Fibroblast of the conjunctiva (primary cell): Measurements from ENCODE around the gene FAM53A.
A peak's percentile ranks its signal among the peaks of the same experiment; 100 is the strongest.

ENCODE experiments used
- DNase-seq: peaks from one replicate; pipeline ENCODE4 v3.0.0-alpha.2; 2010; ENCODE audit warnings: low read depth

FAM53A gene

DNA sequence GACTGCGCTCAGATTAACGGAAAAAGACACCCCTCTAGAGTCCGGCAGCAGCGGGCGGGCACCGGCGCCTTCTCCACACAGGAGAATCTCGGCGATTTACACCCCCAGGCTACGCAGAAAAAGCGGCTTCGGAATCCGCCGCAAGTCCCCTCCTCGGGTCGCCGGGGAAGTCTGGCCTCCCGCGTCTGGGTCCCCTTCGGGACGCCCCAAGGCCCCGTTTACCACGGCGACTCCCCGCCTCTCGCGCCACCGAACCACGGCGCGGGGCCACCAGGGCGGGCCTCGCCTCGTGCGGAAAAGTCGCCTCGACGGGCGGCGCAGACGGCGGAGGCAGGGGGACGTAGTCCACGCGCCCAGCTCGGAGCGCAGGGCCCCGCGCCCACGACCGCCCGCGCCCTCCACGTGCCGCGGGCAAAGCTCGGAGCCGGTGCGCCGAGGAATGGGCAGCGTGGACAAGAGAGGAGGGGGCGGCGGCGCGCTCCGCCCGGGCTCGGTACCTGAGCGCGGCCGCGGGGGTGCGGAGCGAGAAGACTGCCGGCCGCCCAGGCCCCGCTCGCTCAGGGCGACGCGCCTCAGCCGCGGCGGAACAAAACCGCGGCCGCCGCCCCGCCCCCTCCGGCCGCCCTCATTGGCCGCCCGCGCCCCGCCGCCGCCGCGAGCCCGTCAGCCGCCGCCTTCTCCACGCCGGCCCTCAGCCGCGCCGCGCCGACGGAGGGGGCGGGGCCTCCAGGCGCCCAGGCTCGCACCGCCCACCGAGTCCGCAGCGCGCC is at the start of gene FAM53A:
FAM53A (minus strand) TSS at position 578 of the 770 bp plus-strand sequence. CDS start 15,572 bp downstream, outside the sequence.
- peak; percentile 66 for DNase-seq

DNA sequence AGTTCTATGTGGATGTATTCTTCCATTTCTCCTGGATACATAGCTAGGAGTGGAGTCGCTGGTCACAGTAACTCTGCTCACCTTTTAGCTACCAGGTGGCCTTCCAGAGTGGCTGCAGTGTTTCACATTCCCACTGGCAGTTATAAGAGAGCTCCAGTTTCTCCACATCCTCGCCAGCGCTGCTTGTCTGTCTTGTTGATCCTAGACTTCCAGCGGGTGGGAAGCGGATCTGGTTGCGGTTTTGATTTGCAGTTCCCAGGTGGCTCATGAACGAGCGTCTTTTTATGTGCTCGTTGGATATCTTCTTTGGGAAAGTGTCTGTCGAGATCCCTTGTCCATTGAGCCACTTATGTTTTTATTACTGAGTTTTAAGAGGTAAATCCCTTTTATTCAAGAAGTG is 48.8 kb upstream of the FAM53A start:
- DNase-seq = no peak

- DNase-seq = no peak
These were observed 47.1 kb upstream of the FAM53A start for GRCh38 chr4:1731180-1731579.

DNA sequence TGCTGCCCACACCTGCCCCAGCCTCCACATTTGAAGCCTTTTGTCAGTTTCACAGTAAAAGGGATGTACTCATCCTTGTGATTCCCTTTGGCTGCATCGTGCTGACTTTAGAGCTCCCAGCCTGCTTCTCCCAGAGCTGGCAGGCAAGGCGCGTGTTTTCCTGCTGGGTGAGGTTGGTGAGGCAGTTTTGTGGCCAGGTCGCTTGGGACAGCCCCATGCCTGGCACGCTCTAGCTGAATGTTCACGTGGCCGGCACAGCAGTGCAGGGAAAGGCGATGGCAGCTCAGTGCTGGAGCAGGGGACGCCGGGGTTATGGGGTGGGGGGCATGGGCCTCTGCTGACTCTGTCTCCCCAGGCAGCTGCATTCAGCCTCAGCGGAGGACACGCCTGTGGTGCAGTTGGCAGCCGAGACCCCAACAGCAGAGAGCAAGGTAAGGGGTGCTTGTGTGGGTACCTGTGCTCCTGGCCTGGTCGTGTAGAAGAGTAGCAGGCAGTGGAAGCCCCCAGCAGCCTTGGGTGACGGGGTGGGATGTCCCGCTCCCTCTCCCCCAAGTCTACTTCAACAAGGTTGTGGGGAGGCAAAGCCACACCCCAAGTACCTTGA is 46.5 kb upstream of the FAM53A start:
- no peak for DNase-seq

GRCh38 chr4:1728061-1728980 is 44.2 kb upstream of the FAM53A start:
- no peak for DNase-seq

DNA sequence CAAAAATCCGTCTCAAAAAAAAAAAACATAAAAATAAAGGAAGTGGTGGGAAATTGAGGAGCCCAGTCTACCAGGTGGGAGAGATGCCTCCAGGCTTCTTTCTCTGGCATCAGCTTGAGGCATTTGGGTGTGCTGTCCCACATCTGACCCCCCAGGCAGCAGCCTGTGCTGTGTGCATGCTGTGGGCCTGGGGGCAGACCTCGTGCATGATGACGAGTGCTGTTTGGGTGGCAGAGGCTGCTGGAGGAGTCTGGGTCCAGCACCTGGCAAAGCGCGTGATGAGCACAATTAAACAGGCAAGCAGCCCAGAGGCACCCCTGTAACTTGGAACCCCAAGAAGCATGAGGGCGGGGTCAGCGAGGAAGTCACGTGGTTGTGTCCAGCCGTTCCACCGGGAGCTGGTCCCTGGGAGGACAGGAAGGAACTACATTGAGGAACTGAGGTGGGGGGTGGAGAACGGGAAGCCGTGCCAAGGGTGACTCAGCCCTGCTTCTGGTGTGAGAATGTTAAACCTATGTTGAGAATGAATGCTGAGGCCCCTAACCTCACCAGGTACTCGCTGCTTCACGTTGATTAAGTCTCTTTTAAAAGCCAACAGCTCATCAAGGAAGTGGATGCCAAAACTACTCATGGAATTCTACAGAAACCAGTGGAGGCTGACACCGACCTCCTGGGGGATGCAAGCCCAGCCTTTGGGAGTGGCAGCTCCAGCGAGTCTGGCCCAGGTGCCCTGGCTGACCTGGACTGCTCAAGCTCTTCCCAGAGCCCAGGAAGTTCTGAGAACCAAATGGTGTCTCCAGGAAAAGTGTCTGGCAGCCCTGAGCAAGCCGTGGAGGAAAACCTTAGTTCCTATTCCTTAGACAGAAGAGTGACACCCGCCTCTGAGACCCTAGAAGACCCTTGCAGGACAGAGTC is 43.3 kb upstream of the FAM53A start:
- DNase-seq = no peak

DNA sequence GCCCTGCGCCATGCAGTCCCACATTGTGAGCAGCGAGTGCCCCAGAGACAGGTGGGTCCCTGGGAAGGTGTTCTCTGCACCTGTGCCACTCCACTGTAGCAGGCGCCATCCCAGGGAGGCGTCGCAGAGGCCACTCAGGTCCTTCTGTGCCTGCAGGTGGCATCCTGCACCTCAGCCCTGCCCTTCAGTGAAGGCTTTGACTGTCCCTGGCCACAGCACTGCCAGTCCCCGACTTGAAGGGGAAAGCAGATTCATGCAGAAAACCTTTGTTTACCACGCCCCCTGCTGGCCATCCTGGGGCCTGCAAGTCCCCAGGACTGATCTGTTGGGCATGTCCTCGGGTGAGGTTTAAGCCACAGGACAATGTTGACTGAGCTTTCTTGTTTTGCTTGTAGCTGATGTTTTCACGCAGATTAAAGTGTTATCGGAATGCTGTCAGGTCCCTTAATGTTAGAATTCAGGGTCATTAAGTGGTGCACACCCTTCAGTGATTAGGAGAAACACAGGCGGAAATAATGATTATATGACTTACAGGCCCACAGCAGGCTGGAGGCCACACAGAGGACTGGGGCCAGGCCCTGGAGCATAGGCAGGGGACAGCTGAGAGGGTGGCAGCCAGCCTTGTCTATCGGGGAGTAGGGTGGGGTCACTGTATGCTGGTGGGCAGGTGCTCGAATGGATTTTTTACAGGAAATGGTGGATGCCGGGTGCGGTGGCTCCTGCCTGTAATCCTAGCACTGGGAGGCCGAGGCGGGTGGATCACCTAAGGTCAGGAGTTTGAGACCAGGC is 42.2 kb upstream of the FAM53A start:
- peak; percentile 63 for DNase-seq

- no peak for DNase-seq
These were observed 41.4 kb upstream of the FAM53A start for GRCh38 chr4:1725521-1725920.

DNA sequence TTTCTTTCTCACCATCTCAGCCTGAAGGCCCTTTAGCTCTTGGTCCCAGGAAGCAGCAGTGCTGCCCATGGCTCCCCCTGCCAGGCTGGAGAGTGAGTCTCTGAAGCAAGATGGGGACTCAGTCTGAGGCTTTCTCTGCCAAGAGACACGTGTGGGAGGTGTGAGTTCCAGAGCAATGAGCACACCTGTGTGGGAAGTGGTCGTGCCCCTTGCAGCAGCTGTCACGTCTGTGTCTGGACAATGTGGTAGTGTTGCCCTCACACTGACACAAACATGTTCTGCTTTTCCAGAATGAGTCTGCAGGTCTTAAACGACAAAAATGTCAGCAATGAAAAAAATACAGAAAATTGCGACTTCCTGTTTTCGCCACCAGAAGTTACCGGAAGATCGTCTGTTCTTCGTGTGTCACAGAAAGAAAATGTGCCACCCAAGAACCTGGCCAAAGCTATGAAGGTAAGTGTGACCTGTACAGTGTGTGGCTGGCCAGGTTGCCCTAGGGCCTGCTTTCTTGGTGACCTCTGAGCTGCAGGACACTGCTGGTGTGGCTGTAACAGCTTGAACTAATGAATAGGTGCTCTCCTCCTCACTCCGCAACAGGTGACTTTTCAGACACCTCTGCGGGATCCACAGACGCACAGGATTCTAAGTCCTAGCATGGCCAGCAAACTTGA is 39.2 kb upstream of the FAM53A start:
- no peak for DNase-seq

DNA sequence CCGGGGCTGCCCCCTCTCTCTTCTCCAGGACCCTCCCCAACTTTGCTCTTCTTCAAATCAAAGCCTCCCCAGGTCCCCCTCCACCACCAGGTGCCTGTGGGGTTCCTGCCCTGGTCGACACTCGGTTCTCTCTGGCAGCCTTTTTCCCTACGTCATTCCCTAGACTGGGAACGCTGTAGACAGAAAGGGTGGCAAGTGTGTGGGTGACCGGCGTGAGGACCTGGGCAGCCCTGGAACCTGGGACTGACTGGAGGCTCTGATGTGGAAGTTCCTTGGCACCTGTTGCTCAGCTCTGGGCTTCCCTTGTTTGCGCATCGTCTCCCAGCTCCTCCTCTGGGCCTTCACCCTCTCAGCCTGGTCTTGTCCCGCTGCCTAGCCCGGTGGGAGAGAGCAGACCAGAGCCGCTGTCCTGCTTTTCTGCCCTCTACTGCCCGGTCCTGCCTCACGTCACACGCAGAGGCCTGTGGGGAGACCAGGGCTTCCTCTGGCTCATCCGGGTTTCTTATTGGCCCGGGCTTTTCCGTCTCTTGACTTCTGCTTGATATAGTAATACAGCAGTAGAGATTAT is 38.5 kb upstream of the FAM53A start:
- DNase-seq = no peak

GRCh38 chr4:1721666-1722550 is 37.8 kb upstream of the FAM53A start:
- no peak for DNase-seq

GRCh38 chr4:1721003-1721665 is 37.0 kb upstream of the FAM53A start, which contains the start of the genes TACC3 and TMEM129:
TSS of gene TACC3 (plus strand) at chr4:1721521. CDS start at chr4:1723422, 1,901 bp downstream.
TSS of gene TMEM129 (minus strand) at chr4:1721323. CDS start at chr4:1720837, 486 bp downstream.
- DNase-seq = peak; percentile 86

DNA sequence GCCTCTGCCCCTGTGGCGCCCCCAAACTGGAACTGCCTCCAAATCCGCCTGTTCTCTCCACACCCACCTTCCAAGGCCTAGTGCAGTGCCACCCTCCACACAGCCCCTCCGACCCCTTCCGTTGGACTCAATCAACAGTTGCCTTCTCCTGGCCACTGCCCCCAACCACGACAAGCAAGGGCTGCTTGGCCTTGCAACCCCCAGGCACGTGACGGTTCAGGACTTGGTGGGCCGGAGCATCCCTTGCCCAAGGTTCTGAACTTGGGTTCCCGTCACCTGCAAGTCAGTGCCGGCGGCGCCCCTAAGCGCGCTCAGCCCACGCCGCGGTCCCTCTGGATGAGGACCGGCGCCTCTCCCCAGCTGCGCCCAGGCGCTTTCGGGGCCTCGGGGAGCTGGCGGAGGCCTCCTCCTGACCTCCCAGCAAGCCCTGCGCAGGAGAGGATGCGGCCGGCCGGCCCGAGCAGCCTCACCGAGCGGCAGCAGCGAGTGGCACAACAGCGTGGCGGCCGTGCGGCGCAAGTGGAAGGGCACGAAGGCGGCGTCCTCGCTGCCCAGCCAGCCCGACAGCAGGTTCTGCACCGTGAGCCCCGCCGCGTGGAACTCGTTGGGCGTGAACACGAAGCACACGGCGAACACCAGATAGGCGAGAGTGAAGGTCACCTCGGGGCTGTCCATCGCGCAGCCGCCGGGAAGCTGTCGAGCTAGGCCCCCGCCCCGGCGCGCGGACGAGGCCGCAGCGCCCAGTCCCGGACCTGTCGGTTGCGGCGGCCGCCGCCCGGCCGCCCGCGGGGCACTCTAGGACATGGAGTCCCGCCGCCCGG is 36.3 kb upstream of the FAM53A start:
- DNase-seq = no peak

DNA sequence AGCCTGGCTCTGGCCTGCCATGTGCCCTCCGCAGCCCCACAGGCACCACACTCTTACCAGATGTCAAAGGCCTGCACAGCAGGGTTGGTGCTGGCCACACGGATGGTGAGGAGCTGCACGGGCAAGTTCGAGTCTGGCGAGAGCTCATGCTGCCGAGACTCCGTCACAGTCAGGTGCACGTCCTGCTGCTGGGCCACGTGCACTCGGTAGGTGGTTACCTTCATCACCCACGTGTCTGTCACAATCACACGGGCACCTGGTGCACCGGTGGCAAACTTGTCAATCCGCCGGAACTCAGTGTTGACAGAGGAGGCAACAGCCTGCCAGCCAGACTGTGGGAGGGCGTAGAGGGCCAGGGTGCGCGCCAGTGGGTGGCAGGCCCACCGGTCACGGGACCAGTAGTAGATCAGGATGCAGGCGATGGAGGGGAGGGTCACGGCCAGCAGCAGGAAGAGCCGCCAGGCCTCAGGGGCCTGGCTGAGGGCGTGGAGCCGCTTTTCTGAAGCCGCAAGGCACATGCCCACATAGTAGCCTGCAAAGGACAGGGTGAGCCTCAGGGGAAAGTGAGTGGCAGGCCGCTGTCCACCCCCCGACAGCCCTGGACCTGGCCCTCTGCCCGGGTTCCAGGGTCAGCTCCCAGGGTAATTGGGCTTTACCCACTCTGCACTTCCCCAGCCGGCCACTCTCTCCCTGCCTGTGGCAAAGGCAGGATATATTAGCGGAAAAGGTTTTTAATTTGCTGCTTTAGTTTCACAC is 34.2 kb upstream of the FAM53A start:
- no peak for DNase-seq

GRCh38 chr4:1717129-1718094 is 33.3 kb upstream of the FAM53A start:
- no peak for DNase-seq
